Right lobe of liver (tissue), 4 donors: ENCODE results near the gene TIAM2.

Experiments used
- CTCF ChIP-seq, 4 donors: fragments of 200-600 bp in 3 of 4; fragments of 450-650 bp in 1 of 4; IDR thresholded peaks; one replicate each; pipeline versions ENCODE4 v1.5.1 to v1.8.0; 2016 to 2022; ENCODE audit warnings: antibody characterized with exemption in 4 of 4, mild to moderate bottlenecking in 2 of 4
- POLR2A ChIP-seq: fragments of 450-650 bp; IDR thresholded peaks from one replicate; pipeline ENCODE4 v1.6.1; 2017; ENCODE audit warnings: antibody characterized with exemption, mild to moderate bottlenecking
- donor health status: DM: no; HTN: no; CAD: no.
- donor health status: DM: no; HTN: no; CAD: no.
- donor health status: DM: no; HTN: yes; CAD: no.

- no peak for TF ChIP-seq CTCF (IDR thresholded peaks at IDR 0.05)
- TF ChIP-seq POLR2A = no peak
Measured at GRCh38 chr6:155062866-155063341, 67.8 kb downstream of the TIAM2 start.
